Fibroblast of skin of right biceps (primary cell): ENCODE data around the gene RGS7BP.
A peak's percentile ranks its signal among the peaks of the same experiment; 100 is the strongest.

ENCODE experiments used
- DNase-seq: peaks from one replicate; pipeline ENCODE4 v3.0.0-alpha.2; 2013

RGS7BP gene

GRCh38 chr5:64566310-64566916 lies 60.6 kb downstream of the RGS7BP start:
- no peak for DNase-seq

GRCh38 chr5:64569858-64570257 lies 64.0 kb downstream of the RGS7BP start:
- DNase-seq: no peak

GRCh38 chr5:64570395-64570996 lies 64.7 kb downstream of the RGS7BP start:
- DNase-seq: no peak

- peak; percentile 8 for DNase-seq
Observed at GRCh38 chr5:64575561-64575960, 69.7 kb downstream of the RGS7BP start.

GRCh38 chr5:64576250-64576649 lies 70.4 kb downstream of the RGS7BP start:
- peak; percentile 35 for DNase-seq

GRCh38 chr5:64585646-64586045 lies 79.8 kb downstream of the RGS7BP start:
- DNase-seq: no peak

GRCh38 chr5:64587370-64587769 lies 81.6 kb downstream of the RGS7BP start:
- DNase-seq: no peak

GRCh38 chr5:64592730-64593341 lies 87.0 kb downstream of the RGS7BP start:
- DNase-seq: no peak

GRCh38 chr5:64594025-64594424 lies 88.2 kb downstream of the RGS7BP start:
- DNase-seq: no peak

GRCh38 chr5:64594601-64595000 lies 88.8 kb downstream of the RGS7BP start:
- no peak for DNase-seq

GRCh38 chr5:64595031-64595855 lies 89.4 kb downstream of the RGS7BP start:
- no peak for DNase-seq

GRCh38 chr5:64599226-64599625 lies 93.4 kb downstream of the RGS7BP start:
- DNase-seq: no peak

GRCh38 chr5:64603676-64604075 lies 97.9 kb downstream of the RGS7BP start:
- DNase-seq: no peak

GRCh38 chr5:64606926-64607325 lies 101.1 kb downstream of the RGS7BP start:
- no peak for DNase-seq

- peak; percentile 51 for DNase-seq
Observed at GRCh38 chr5:64612344-64612961, 106.6 kb downstream of the RGS7BP start.

GRCh38 chr5:64615895-64616294 lies 110.1 kb downstream of the RGS7BP start:
- DNase-seq: no peak

GRCh38 chr5:64619609-64620008 lies 113.8 kb downstream of the RGS7BP start:
- no peak for DNase-seq

GRCh38 chr5:64622991-64623390 lies 117.2 kb downstream of the RGS7BP start:
- DNase-seq: no peak

GRCh38 chr5:64625678-64626077 lies 119.9 kb downstream of the RGS7BP start:
- peak; percentile 58 for DNase-seq

- DNase-seq: no peak
Observed at GRCh38 chr5:64628901-64629300, 123.1 kb downstream of the RGS7BP start.

- no peak for DNase-seq
Observed at GRCh38 chr5:64629841-64630240, 124.0 kb downstream of the RGS7BP start.

- no peak for DNase-seq
Observed at GRCh38 chr5:64632251-64632650, 126.4 kb downstream of the RGS7BP start.

- DNase-seq: peak; percentile 22
Observed at GRCh38 chr5:64634997-64635686, 129.3 kb downstream of the RGS7BP start.
